Mesenteric fat pad (tissue), 1 donor: ENCODE data around the gene GDF2. TPM values are rescaled to one million over a fixed set of nuclear protein-coding genes. Genes with fewer than 3 reads are reported as not detected.

Source experiments
- DNase-seq: peaks from one replicate; pipeline ENCODE4 v3.0.0-alpha.2; 2020; ENCODE audit warnings: low spot score
- long read RNA-seq: library from polyadenylated mRNA; unstranded; transcript quantifications from one replicate; pipeline ENCODE4 v2.0.0, GENCODE V29; 2020
- total RNA-seq: library from RNA; stranded (reverse); fragmentation: NEBNext Ultra II Directional; extraction: Animal tissue kit (Norgen Biotek cat#: 25700); gene quantifications from one replicate; pipeline ENCODE4 v1.2.1, GENCODE V29; 2021
- donor health status: DM: yes; HTN: yes; CAD: no.

GDF2 gene
- not detected for total RNA-seq
- long read RNA-seq = 0 reads

GRCh38 chr10:47322300-47323061 lies at the start of gene GDF2:
Gene GDF2, plus strand, starts transcription at chr10:47322454. Its CDS starts 215 bp downstream, at chr10:47322669.
- DNase-seq = peak; percentile 87

GRCh38 chr10:47276071-47276470 lies 46.2 kb upstream of the GDF2 start:
- DNase-seq = peak; percentile 43

- DNase-seq = peak; percentile 82
Measured at GRCh38 chr10:47276576-47277351, 45.5 kb upstream of the GDF2 start.

- DNase-seq = peak; percentile 71
Measured at GRCh38 chr10:47277352-47278151, 44.7 kb upstream of the GDF2 start.

- DNase-seq = peak; percentile 69
Measured at GRCh38 chr10:47278152-47278473, 44.1 kb upstream of the GDF2 start.

GRCh38 chr10:47278720-47279119 lies 43.5 kb upstream of the GDF2 start:
- peak; percentile 59 for DNase-seq

- DNase-seq = peak; percentile 77
Measured at GRCh38 chr10:47279276-47279675, 43.0 kb upstream of the GDF2 start.

GRCh38 chr10:47282005-47282656 lies 40.1 kb upstream of the GDF2 start:
- peak; percentile 64 for DNase-seq

GRCh38 chr10:47282657-47283018 lies 39.6 kb upstream of the GDF2 start:
- peak; percentile 82 for DNase-seq

GRCh38 chr10:47283101-47283630 lies 39.1 kb upstream of the GDF2 start:
- peak; percentile 80 for DNase-seq

- peak; percentile 71 for DNase-seq
Measured at GRCh38 chr10:47283848-47284247, 38.4 kb upstream of the GDF2 start.

- peak; percentile 47 for DNase-seq
Measured at GRCh38 chr10:47285381-47286115, 36.7 kb upstream of the GDF2 start.

GRCh38 chr10:47286116-47286505 lies 36.1 kb upstream of the GDF2 start:
- DNase-seq = peak; percentile 41

- peak; percentile 49 for DNase-seq
Measured at GRCh38 chr10:47286591-47287315, 35.5 kb upstream of the GDF2 start.

GRCh38 chr10:47287365-47287802 lies 34.9 kb upstream of the GDF2 start:
- peak; percentile 67 for DNase-seq

- peak; percentile 14 for DNase-seq
Measured at GRCh38 chr10:47287805-47288204, 34.4 kb upstream of the GDF2 start.

- DNase-seq = no peak
Measured at GRCh38 chr10:47288236-47288635, 34.0 kb upstream of the GDF2 start.

- DNase-seq = peak; percentile 68
Measured at GRCh38 chr10:47288916-47289495, 33.2 kb upstream of the GDF2 start.

- DNase-seq = no peak
Measured at GRCh38 chr10:47289921-47290320, 32.3 kb upstream of the GDF2 start.
